Measurements from ENCODE around the gene GLI2.

DNA sequence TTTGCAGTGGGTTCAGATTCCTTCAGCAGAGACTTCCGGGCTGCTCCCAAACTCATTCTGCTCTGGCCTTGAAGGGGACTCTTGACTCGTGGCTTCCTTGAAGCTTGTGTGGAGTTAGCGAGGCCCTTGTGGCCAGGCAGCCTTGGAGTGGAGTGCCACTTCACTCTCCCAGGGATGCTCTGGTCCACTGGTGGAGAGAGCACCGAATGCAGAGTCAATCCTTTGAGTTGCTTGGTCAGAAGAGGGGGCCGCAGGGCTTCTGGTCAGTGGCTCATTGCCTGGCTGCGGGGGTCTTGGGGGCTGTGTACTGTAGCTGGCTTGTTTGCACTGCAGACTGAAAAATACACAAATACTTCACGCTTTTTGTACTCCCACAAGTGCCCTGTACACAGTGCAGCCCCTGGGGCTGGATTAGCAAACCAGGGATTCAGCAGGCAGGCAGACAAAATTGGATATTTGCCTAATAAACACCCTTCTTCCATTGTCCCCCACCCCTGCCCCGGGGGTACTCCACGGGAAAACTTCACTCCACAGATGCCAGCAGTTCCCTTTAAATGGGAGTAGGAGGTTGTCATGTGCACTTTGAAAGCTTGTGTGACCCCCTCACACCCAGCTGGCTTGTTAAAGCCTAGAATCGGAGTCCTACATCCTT is 3.2 kb downstream of the GLI2 start:
- TF ChIP-seq POLR2AphosphoS5 (IDR thresholded peaks at IDR 0.05; ENCODE audit: low read depth, low read length), result no peak
- no peak for TF ChIP-seq TAF1 (IDR thresholded peaks at IDR 0.05; ENCODE audit: low read depth, low read length)
- TF ChIP-seq POLR2A (IDR thresholded peaks at IDR 0.05; ENCODE audit: low read depth, low read length), result no peak
